Trophoblast cell (in vitro differentiated cells and primary cell): ENCODE data around the gene IGFALS.

Experiments
- DNase-seq, 2 donors: peaks; one replicate each; pipeline ENCODE4 v3.0.0-alpha.2; 2016
- H2AFZ ChIP-seq: 2 replicates; pipeline ENCODE4 v1.6.1; 2013; ENCODE audit warnings: low read length, moderate library complexity, mild to moderate bottlenecking; ENCODE audit not compliant: insufficient read depth, poor library complexity
- H2AK5ac ChIP-seq: 2 replicates; pipeline ENCODE4 v1.6.1; 2013; ENCODE audit warnings: mild to moderate bottlenecking, low read length
- H2BK120ac ChIP-seq: 2 replicates; pipeline ENCODE4 v1.6.1; 2013; ENCODE audit warnings: low read length, mild to moderate bottlenecking, moderate library complexity; ENCODE audit not compliant: insufficient read depth, poor library complexity
- H2BK12ac ChIP-seq: 2 replicates; pipeline ENCODE4 v1.6.1; 2013; ENCODE audit warnings: mild to moderate bottlenecking, low read length, moderate library complexity
- H2BK5ac ChIP-seq: 2 replicates; pipeline ENCODE4 v1.6.1; 2013; ENCODE audit warnings: low read length, low read depth, moderate library complexity, mild to moderate bottlenecking; ENCODE audit not compliant: poor library complexity
- H3K14ac ChIP-seq: 2 replicates; pipeline ENCODE4 v1.6.1; 2013; ENCODE audit warnings: mild to moderate bottlenecking, low read length
- H3K18ac ChIP-seq: 2 replicates; pipeline ENCODE4 v1.6.1; 2013; ENCODE audit warnings: mild to moderate bottlenecking, low read length
- H3K23ac ChIP-seq: 2 replicates; pipeline ENCODE4 v1.6.1; 2013; ENCODE audit warnings: low read length
- H3K27ac ChIP-seq: 2 replicates; pipeline ENCODE4 v1.5.1; 2013; ENCODE audit warnings: low read depth, mild to moderate bottlenecking, inconsistent platforms, low read length, moderate library complexity
- H3K27me3 ChIP-seq: 2 replicates; pipeline ENCODE4 v1.6.1; 2013; ENCODE audit warnings: inconsistent platforms, mild to moderate bottlenecking, low read length, moderate library complexity; ENCODE audit not compliant: insufficient read depth
- H3K36me3 ChIP-seq, 2 experiments: 1 replicate in 1 of 2; 2 replicates in 1 of 2; pipeline ENCODE4 v1.6.1; 2013; ENCODE audit warnings: low read length in 2 of 2, mild to moderate bottlenecking in 2 of 2, moderate library complexity in 1 of 2; ENCODE audit not compliant: insufficient read depth in 2 of 2, control insufficient read depth in 1 of 2
- H3K4ac ChIP-seq: 2 replicates; pipeline ENCODE4 v1.6.1; 2013; ENCODE audit warnings: low read depth, mild to moderate bottlenecking, low read length, moderate library complexity
- H3K4me1 ChIP-seq, 2 experiments: 1 replicate in 1 of 2; 2 replicates in 1 of 2; pipeline ENCODE4 v1.6.1; 2013; ENCODE audit warnings: low read length in 2 of 2, mild to moderate bottlenecking in 2 of 2, moderate library complexity in 1 of 2; ENCODE audit not compliant: insufficient read depth in 2 of 2, control insufficient read depth in 1 of 2
- H3K4me2 ChIP-seq: 2 replicates; pipeline ENCODE4 v1.6.1; 2013; ENCODE audit warnings: inconsistent platforms, mild to moderate bottlenecking, low read length, moderate library complexity
- H3K4me3 ChIP-seq: 2 replicates; pipeline ENCODE4 v1.5.1; 2013; ENCODE audit warnings: mild to moderate bottlenecking, low read depth, low read length, inconsistent platforms
- H3K79me1 ChIP-seq: one replicate; pipeline ENCODE4 v1.6.1; 2013; ENCODE audit warnings: low read length
- H3K79me2 ChIP-seq: 2 replicates; pipeline ENCODE4 v1.6.1; 2013; ENCODE audit warnings: low read length, mild to moderate bottlenecking; ENCODE audit not compliant: control insufficient read depth, insufficient read depth, poor library complexity
- H3K9ac ChIP-seq: 2 replicates; pipeline ENCODE4 v1.6.1; 2013; ENCODE audit warnings: mild to moderate bottlenecking, low read length
- H3K9me3 ChIP-seq: 2 replicates; pipeline ENCODE4 v1.6.1; 2013; ENCODE audit warnings: low read depth, mild to moderate bottlenecking, control low read depth, inconsistent platforms, low read length; ENCODE audit not compliant: insufficient read depth
- H4K12ac ChIP-seq: 2 replicates; pipeline ENCODE4 v1.6.1; 2013; ENCODE audit warnings: low read depth, mild to moderate bottlenecking, low read length, moderate library complexity
- H4K8ac ChIP-seq: 2 replicates; pipeline ENCODE4 v1.6.1; 2013; ENCODE audit warnings: low read depth, mild to moderate bottlenecking, low read length, moderate library complexity
- H4K91ac ChIP-seq: one replicate; pipeline ENCODE4 v1.6.1; 2013; ENCODE audit warnings: low read depth, mild to moderate bottlenecking, low read length, moderate library complexity
- WGBS: extraction: QIAGEN DNeasy Blood & Tissue Kit; methylation state at CpG from one replicate; pipeline ENCODE4 v1.1.7; 2013; ENCODE audit warnings: missing lambda C conversion rate; ENCODE audit not compliant: insufficient read length, insufficient coverage; ENCODE audit errors: extremely low coverage; 5-methylcytosine and 5-hydroxymethylcytosine counted together

IGFALS gene

GRCh38 chr16:1777375-1778199 lies 15.9 kb downstream of the IGFALS start:
- peaks cover 15 to 23% of the 10 kb centered on the region in 2 experiments for H3K4me1 ChIP-seq
- H2BK12ac ChIP-seq = no peak overlapping the region
- no peak overlapping the region for H2BK5ac ChIP-seq
- H4K12ac ChIP-seq = peak overlapping the region; percentile 27
- H3K4me2 ChIP-seq = no peak overlapping the region
- H3K27ac ChIP-seq = no peak overlapping the region
- no peak overlapping the region for H3K18ac ChIP-seq
- H3K27me3 ChIP-seq = no peaks in the 10 kb centered on the region
- DNase-seq = no peak
- H4K8ac ChIP-seq = no peak overlapping the region
- H3K79me2 ChIP-seq = peaks cover 11% of the 10 kb centered on the region
- no peak overlapping the region for H4K91ac ChIP-seq
- no peak overlapping the region for H3K23ac ChIP-seq
- no CpG with 5 or more reads among the region's 36 CpGs for WGBS
- H2BK120ac ChIP-seq = no peak overlapping the region
- H3K79me1 ChIP-seq = peaks cover 9% of the 10 kb centered on the region
- no peak overlapping the region for H2AFZ ChIP-seq
- H2AK5ac ChIP-seq = no peak overlapping the region
- peaks cover 50 to 56% of the 10 kb centered on the region in 2 experiments for H3K36me3 ChIP-seq
- H3K9me3 ChIP-seq = no peaks in the 10 kb centered on the region
- H3K14ac ChIP-seq = no peak overlapping the region
- no peak overlapping the region for H3K4ac ChIP-seq
- H3K9ac ChIP-seq = no peak overlapping the region
- H3K4me3 ChIP-seq = no peak overlapping the region

- Histone ChIP-seq H4K8ac (no peak overlapping the region), H2AFZ (no peak overlapping the region), H3K9ac (no peak overlapping the region), H3K4ac (no peak overlapping the region), H3K4me2 (no peak overlapping the region), H3K27me3 (no peaks in the 10 kb centered on the region), H3K4me1 (peaks cover 15 to 26% of the 10 kb centered on the region in 2 experiments), H3K36me3 (peaks cover 52 to 56% of the 10 kb centered on the region in 2 experiments), H3K79me1 (peaks cover 15% of the 10 kb centered on the region), H3K79me2 (peaks cover 15% of the 10 kb centered on the region), H2BK120ac (no peak overlapping the region), H3K27ac (no peak overlapping the region), H4K91ac (no peak overlapping the region), H3K14ac (no peak overlapping the region), H3K9me3 (peaks cover under 1% of the 10 kb centered on the region), H2AK5ac (no peak overlapping the region), H2BK12ac (no peak overlapping the region), H2BK5ac (no peak overlapping the region), H3K18ac (no peak overlapping the region), H3K23ac (no peak overlapping the region), H4K12ac (no peak overlapping the region), H3K4me3 (no peak overlapping the region)
- no CpG with 5 or more reads among the region's 22 CpGs for WGBS
- DNase-seq = no peak
These were observed 16.5 kb downstream of the IGFALS start for GRCh38 chr16:1776991-1777374.

GRCh38 chr16:1776672-1776955 lies 16.9 kb downstream of the IGFALS start:
- H4K91ac ChIP-seq = no peak overlapping the region
- WGBS = no CpG with 5 or more reads among the region's 13 CpGs
- H3K23ac ChIP-seq = no peak overlapping the region
- H2BK120ac ChIP-seq = no peak overlapping the region
- H4K8ac ChIP-seq = no peak overlapping the region
- no peak overlapping the region for H3K18ac ChIP-seq
- H3K27ac ChIP-seq = no peak overlapping the region
- peaks cover 15% of the 10 kb centered on the region for H3K79me1 ChIP-seq
- H3K79me2 ChIP-seq = peaks cover 15% of the 10 kb centered on the region
- no peak overlapping the region for H3K9ac ChIP-seq
- H3K4me1 ChIP-seq = peaks cover 18 to 27% of the 10 kb centered on the region in 2 experiments
- H2AK5ac ChIP-seq = no peak overlapping the region
- peaks cover 2% of the 10 kb centered on the region for H3K9me3 ChIP-seq
- no peak overlapping the region for H3K4ac ChIP-seq
- no peak overlapping the region for H3K14ac ChIP-seq
- H4K12ac ChIP-seq = no peak overlapping the region
- no peak overlapping the region for H2BK5ac ChIP-seq
- H3K4me3 ChIP-seq = no peak overlapping the region
- H2BK12ac ChIP-seq = no peak overlapping the region
- no peak overlapping the region for H3K4me2 ChIP-seq
- H3K36me3 ChIP-seq = peaks cover 55 to 56% of the 10 kb centered on the region in 2 experiments
- H2AFZ ChIP-seq = no peak overlapping the region
- no peak for DNase-seq
- H3K27me3 ChIP-seq = no peaks in the 10 kb centered on the region

- H3K4me2 ChIP-seq = no peak overlapping the region
- no peak overlapping the region for H3K9ac ChIP-seq
- H4K91ac ChIP-seq = no peak overlapping the region
- no peak overlapping the region for H3K27ac ChIP-seq
- H3K23ac ChIP-seq = no peak overlapping the region
- no peak overlapping the region for H2BK120ac ChIP-seq
- no peaks in the 10 kb centered on the region for H3K27me3 ChIP-seq
- WGBS = no CpG with 5 or more reads among the region's 28 CpGs
- H4K12ac ChIP-seq = no peak overlapping the region
- no peak overlapping the region for H3K4ac ChIP-seq
- DNase-seq = no peak
- no peak overlapping the region for H2AFZ ChIP-seq
- H3K9me3 ChIP-seq = peaks cover 2% of the 10 kb centered on the region
- peak overlapping the region; percentile 25 for H3K18ac ChIP-seq
- no peak overlapping the region for H2BK5ac ChIP-seq
- H4K8ac ChIP-seq = no peak overlapping the region
- peaks cover 15 to 21% of the 10 kb centered on the region in 2 experiments for H3K4me1 ChIP-seq
- no peak overlapping the region for H3K14ac ChIP-seq
- H3K79me2 ChIP-seq = peaks cover 13% of the 10 kb centered on the region
- H3K36me3 ChIP-seq = peaks cover 52 to 54% of the 10 kb centered on the region in 2 experiments
- no peak overlapping the region for H2AK5ac ChIP-seq
- no peak overlapping the region for H3K4me3 ChIP-seq
- no peak overlapping the region for H2BK12ac ChIP-seq
- peaks cover 18% of the 10 kb centered on the region for H3K79me1 ChIP-seq
These were observed 17.4 kb downstream of the IGFALS start for GRCh38 chr16:1775846-1776671.
